IPS-18a (cell line): ENCODE results near the gene ALDH18A1.

Source experiments
- H3K27ac ChIP-seq: one replicate; pipeline ENCODE4 v1.5.1; 2013; ENCODE audit warnings: low read length
- H3K27me3 ChIP-seq: one replicate; pipeline ENCODE4 v1.6.1; 2013; ENCODE audit warnings: mild to moderate bottlenecking, low read length; ENCODE audit not compliant: control insufficient read depth, insufficient read depth
- H3K36me3 ChIP-seq: one replicate; pipeline ENCODE4 v1.6.1; 2013; ENCODE audit warnings: low read depth, low read length; ENCODE audit not compliant: control insufficient read depth
- H3K4me1 ChIP-seq: one replicate; pipeline ENCODE4 v1.6.1; 2013; ENCODE audit warnings: low read depth, low read length; ENCODE audit not compliant: control insufficient read depth
- H3K4me3 ChIP-seq: one replicate; pipeline ENCODE4 v1.5.1; 2013; ENCODE audit warnings: low read length
- H3K9ac ChIP-seq: one replicate; pipeline ENCODE4 v1.6.1; 2013; ENCODE audit warnings: mild to moderate bottlenecking, low read length, moderate library complexity
- H3K9me3 ChIP-seq: one replicate; pipeline ENCODE4 v1.6.1; 2013; ENCODE audit warnings: low read depth, low read length; ENCODE audit not compliant: control insufficient read depth

ALDH18A1 gene

GRCh38 chr10:95561864-95562177 lies 94.7 kb downstream of the ALDH18A1 start:
- peak overlapping the region; percentile 48 for H3K4me3 ChIP-seq
- H3K9me3 ChIP-seq = no peaks in the 10 kb centered on the region
- H3K27ac ChIP-seq = no peak overlapping the region
- no peaks in the 10 kb centered on the region for H3K36me3 ChIP-seq
- H3K27me3 ChIP-seq = peaks cover 5% of the 10 kb centered on the region
- peaks cover 28% of the 10 kb centered on the region for H3K4me1 ChIP-seq
- no peak overlapping the region for H3K9ac ChIP-seq

- no peaks in the 10 kb centered on the region for H3K9me3 ChIP-seq
- no peak within 1 kb of the TSS for H3K27ac ChIP-seq
- H3K4me1 ChIP-seq = peaks cover 28% of the 10 kb centered on the region
- H3K9ac ChIP-seq = peak within 1 kb of the TSS; percentile 64
- H3K4me3 ChIP-seq = peak within 1 kb of the TSS; percentile 87
- H3K36me3 ChIP-seq = no peaks in the 10 kb centered on the region
- H3K27me3 ChIP-seq = peaks cover 5% of the 10 kb centered on the region
Measured at GRCh38 chr10:95561177-95561863, 95.2 kb downstream of the ALDH18A1 start, which contains the start of gene SORBS1. SORBS1 (minus strand) TSS chr10:95561371; CDS start chr10:95441135, 120,236 bp downstream.

DNA sequence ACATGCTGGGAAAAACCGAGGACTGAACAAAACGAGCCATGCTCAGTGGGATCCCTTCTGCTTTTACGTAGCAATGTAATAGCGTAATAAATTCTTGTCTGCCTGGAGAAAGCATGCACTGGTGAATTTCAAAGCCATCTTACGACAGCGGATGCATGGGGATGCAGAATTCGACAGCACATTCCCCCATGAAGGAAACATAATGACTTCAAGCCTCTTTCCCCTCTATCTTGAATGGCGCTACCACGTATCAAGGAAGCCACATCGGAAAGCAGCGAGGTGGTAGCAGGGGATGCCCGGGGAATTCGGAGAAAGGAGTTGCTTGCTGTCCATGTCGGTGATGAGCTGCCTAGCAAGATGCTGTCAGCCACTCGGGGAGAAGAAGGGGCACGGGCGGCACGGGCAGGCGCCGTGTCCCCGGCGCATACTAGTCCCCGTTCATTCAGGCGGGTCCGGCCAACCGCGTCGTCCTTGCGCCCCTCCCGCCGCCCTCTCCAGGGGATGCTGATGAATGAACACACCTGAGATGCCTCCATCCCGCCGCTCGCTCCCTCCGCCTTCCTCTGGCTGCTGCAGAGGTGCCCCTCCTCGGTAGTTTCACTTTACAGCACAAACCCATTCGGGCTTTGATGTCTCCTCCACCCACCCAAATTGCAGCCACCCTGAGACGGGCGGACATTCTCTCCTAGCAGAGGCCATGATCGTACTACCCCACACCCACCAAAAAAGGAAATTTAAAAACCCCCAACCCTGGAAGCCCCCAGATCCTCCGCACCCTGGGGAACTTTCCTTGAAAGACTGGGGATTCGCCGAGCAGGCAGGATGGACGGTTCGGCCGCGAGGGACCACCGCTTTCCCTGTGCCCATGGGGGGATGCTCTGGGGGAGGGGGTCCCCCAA lies 96.0 kb downstream of the ALDH18A1 start:
- Histone ChIP-seq H3K9me3 (no peaks in the 10 kb centered on the region), H3K27ac (no peak overlapping the region), H3K4me3 (peak overlapping the region; percentile 87), H3K36me3 (no peaks in the 10 kb centered on the region), H3K9ac (peak overlapping the region; percentile 64), H3K27me3 (peaks cover 5% of the 10 kb centered on the region), H3K4me1 (peaks cover 34% of the 10 kb centered on the region)

- H3K27ac ChIP-seq = no peak overlapping the region
- peak overlapping the region; percentile 87 for H3K4me3 ChIP-seq
- peaks cover 5% of the 10 kb centered on the region for H3K27me3 ChIP-seq
- H3K9ac ChIP-seq = peak overlapping the region; percentile 64
- peaks cover 38% of the 10 kb centered on the region for H3K4me1 ChIP-seq
- no peaks in the 10 kb centered on the region for H3K9me3 ChIP-seq
- H3K36me3 ChIP-seq = no peaks in the 10 kb centered on the region
Measured at GRCh38 chr10:95559896-95560277, 96.6 kb downstream of the ALDH18A1 start.

- Histone ChIP-seq H3K27ac (no peak overlapping the region), H3K9ac (no peak overlapping the region), H3K4me1 (peaks cover 38% of the 10 kb centered on the region), H3K36me3 (no peaks in the 10 kb centered on the region), H3K9me3 (no peaks in the 10 kb centered on the region), H3K27me3 (peaks cover 5% of the 10 kb centered on the region), H3K4me3 (peak overlapping the region; percentile 87)
Measured at GRCh38 chr10:95559471-95559870, 97.0 kb downstream of the ALDH18A1 start.

DNA sequence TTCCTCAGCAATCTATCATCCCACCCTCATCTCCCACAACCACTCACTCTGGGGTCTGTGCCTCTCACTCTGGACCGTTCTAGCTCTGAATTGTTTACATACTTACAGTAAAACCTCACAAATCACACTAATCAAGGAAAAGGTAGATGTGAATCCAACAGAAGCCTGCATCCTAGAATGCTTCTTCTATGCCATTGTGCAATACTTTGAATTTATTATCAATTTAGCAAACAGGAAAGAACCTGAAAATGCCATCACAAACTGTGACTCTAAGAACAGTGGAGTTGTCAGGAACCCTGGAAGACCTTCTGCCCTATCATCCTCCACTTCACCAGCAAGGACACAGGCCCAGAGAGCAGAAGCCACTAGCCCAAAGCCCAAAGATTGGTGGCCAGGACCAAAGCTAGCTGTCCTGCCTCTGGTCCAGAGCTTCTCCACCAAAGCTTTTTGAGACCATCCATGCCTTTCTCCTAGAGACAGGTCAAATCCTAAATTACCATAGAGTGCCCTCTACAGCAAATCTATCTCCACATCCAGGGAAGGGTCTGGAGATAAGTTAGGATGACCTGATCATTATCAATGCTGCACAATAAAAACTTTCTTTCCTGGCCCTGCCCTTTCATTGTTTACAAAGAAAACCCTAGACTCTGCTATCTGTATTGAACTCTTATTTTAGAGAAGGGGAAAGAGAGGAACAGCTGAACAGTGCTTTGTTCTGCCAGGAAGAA lies 97.8 kb downstream of the ALDH18A1 start:
- Histone ChIP-seq H3K36me3 (no peaks in the 10 kb centered on the region), H3K27ac (no peak overlapping the region), H3K9ac (no peak overlapping the region), H3K27me3 (peaks cover 5% of the 10 kb centered on the region), H3K4me3 (peak overlapping the region; percentile 87), H3K4me1 (peaks cover 38% of the 10 kb centered on the region), H3K9me3 (no peaks in the 10 kb centered on the region)

DNA sequence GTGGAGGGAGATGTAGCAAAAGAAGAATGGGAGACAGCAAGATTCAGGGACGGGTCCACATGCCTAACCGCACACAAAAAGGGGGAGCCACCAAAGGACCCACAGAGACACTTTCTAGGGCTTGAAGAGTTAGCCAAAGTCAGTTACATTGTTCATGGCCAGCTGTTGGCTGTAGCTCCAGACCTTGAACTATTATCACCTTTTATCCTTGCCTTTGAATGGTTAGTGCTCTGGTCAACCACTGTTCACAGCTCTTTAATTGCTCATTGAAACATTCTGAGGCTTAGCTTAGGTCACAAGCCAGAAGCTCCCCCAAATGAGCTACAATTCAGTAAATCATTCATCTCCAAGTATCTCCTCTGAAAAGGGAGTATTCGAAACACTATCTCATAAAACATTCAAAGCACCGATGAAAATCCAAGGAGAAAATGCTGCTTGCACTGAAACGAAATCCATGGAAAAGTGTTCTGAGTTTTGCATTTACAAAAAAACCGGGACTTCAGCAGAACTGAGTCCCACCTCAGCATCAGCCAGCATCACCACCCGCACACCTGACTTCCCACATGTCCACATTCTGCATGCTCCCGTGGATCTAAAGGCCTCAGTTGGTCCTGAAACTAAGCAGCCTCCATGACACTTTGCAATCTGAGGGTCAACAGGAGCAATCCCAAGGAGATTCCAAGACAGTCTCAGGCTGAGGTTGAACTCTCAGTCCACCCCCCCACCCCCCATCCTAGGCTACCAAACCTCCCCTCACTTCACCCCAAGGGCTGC lies 99.3 kb downstream of the ALDH18A1 start:
- H3K27ac ChIP-seq = no peak overlapping the region
- H3K4me3 ChIP-seq = no peak overlapping the region
- H3K9me3 ChIP-seq = no peaks in the 10 kb centered on the region
- H3K9ac ChIP-seq = no peak overlapping the region
- peaks cover 43% of the 10 kb centered on the region for H3K4me1 ChIP-seq
- H3K36me3 ChIP-seq = no peaks in the 10 kb centered on the region
- peaks cover 5% of the 10 kb centered on the region for H3K27me3 ChIP-seq
